Adipocyte (in vitro differentiated cells): ENCODE data around the gene TAMM41.

Experiments
- DNase-seq: peaks from one replicate; pipeline ENCODE4 v3.0.0-alpha.2; 2015; ENCODE audit warnings: low read depth
- H3K27me3 ChIP-seq: replicated peaks from 2 replicates; pipeline ENCODE4 v1.7.0; 2013; ENCODE audit warnings: mild to moderate bottlenecking, low read length, moderate library complexity; ENCODE audit not compliant: control insufficient read depth, insufficient read depth
- H3K36me3 ChIP-seq: 2 replicates; pipeline ENCODE4 v1.7.0; 2013; ENCODE audit warnings: low read length, mild to moderate bottlenecking, moderate library complexity; ENCODE audit not compliant: control insufficient read depth, insufficient read depth, severe bottlenecking
- H3K4me1 ChIP-seq: 2 replicates; pipeline ENCODE4 v1.7.0; 2013; ENCODE audit warnings: mild to moderate bottlenecking, low read length, moderate library complexity; ENCODE audit not compliant: control insufficient read depth, insufficient read depth
- H3K4me3 ChIP-seq: 2 replicates; pipeline ENCODE4 v1.7.0; 2013; ENCODE audit warnings: mild to moderate bottlenecking, low read length, moderate library complexity
- H3K9ac ChIP-seq: 2 replicates; pipeline ENCODE4 v1.7.0; 2013; ENCODE audit warnings: mild to moderate bottlenecking, low read length, moderate library complexity
- H3K9me3 ChIP-seq: 2 replicates; pipeline ENCODE4 v1.7.0; 2013; ENCODE audit warnings: mild to moderate bottlenecking, low read length, moderate library complexity; ENCODE audit not compliant: control insufficient read depth

Gene TAMM41

GRCh38 chr3:11810276-11810675 lies 36.4 kb downstream of the TAMM41 start:
- no peak overlapping the region for H3K4me3 ChIP-seq
- no peak overlapping the region for H3K9ac ChIP-seq
- peaks cover 72% of the 10 kb centered on the region for H3K36me3 ChIP-seq
- peak; percentile 84 for DNase-seq
- no peaks in the 10 kb centered on the region for H3K27me3 ChIP-seq
- H3K9me3 ChIP-seq, result no peaks in the 10 kb centered on the region
- H3K4me1 ChIP-seq, result peaks cover 8% of the 10 kb centered on the region

- Histone ChIP-seq H3K27me3 (no peaks in the 10 kb centered on the region), H3K9ac (no peak overlapping the region), H3K9me3 (no peaks in the 10 kb centered on the region), H3K36me3 (peaks cover 64% of the 10 kb centered on the region), H3K4me3 (no peak overlapping the region), H3K4me1 (peaks cover 8% of the 10 kb centered on the region)
- DNase-seq, result no peak
These were observed 38.5 kb downstream of the TAMM41 start for GRCh38 chr3:11808231-11808630.

- peaks cover 8% of the 10 kb centered on the region for H3K4me1 ChIP-seq
- peaks cover 4% of the 10 kb centered on the region for H3K9me3 ChIP-seq
- no peaks in the 10 kb centered on the region for H3K27me3 ChIP-seq
- H3K36me3 ChIP-seq, result peaks cover 64% of the 10 kb centered on the region
- H3K9ac ChIP-seq, result no peak overlapping the region
- peak; percentile 68 for DNase-seq
- H3K4me3 ChIP-seq, result no peak overlapping the region
These were observed 39.0 kb downstream of the TAMM41 start for GRCh38 chr3:11807686-11808085.

- H3K9me3 ChIP-seq, result peaks cover 10% of the 10 kb centered on the region
- H3K9ac ChIP-seq, result no peak overlapping the region
- no peak for DNase-seq
- H3K4me1 ChIP-seq, result peaks cover 7% of the 10 kb centered on the region
- H3K36me3 ChIP-seq, result peaks cover 74% of the 10 kb centered on the region
- H3K27me3 ChIP-seq, result no peaks in the 10 kb centered on the region
- no peak overlapping the region for H3K4me3 ChIP-seq
These were observed 41.0 kb downstream of the TAMM41 start for GRCh38 chr3:11805716-11806115.

- Histone ChIP-seq H3K9ac (no peak overlapping the region), H3K9me3 (peaks cover 12% of the 10 kb centered on the region), H3K27me3 (no peaks in the 10 kb centered on the region), H3K4me1 (no peaks in the 10 kb centered on the region), H3K36me3 (peaks cover 78% of the 10 kb centered on the region), H3K4me3 (no peak overlapping the region)
- DNase-seq, result peak; percentile 75
These were observed 42.5 kb downstream of the TAMM41 start for GRCh38 chr3:11803977-11804892.

GRCh38 chr3:11799791-11800190 lies 46.9 kb downstream of the TAMM41 start:
- Histone ChIP-seq H3K36me3 (peaks cover 66% of the 10 kb centered on the region), H3K9me3 (peaks cover 12% of the 10 kb centered on the region)

GRCh38 chr3:11794927-11795326 lies 51.8 kb downstream of the TAMM41 start:
- H3K9ac ChIP-seq, result no peak overlapping the region
- no peaks in the 10 kb centered on the region for H3K27me3 ChIP-seq
- peaks cover 2% of the 10 kb centered on the region for H3K9me3 ChIP-seq
- no peak for DNase-seq
- H3K36me3 ChIP-seq, result peaks cover 48% of the 10 kb centered on the region
- no peaks in the 10 kb centered on the region for H3K4me1 ChIP-seq
- no peak overlapping the region for H3K4me3 ChIP-seq

More at GRCh38 chr3:11799791-11800190, 46.9 kb downstream of the TAMM41 start:
- H3K9ac ChIP-seq, result no peak overlapping the region
- H3K27me3 ChIP-seq, result no peaks in the 10 kb centered on the region
- H3K4me1 ChIP-seq, result no peaks in the 10 kb centered on the region
- no peak overlapping the region for H3K4me3 ChIP-seq
- DNase-seq, result no peak

- no peak for DNase-seq
- no peak overlapping the region for H3K9ac ChIP-seq
- H3K36me3 ChIP-seq, result peaks cover 57% of the 10 kb centered on the region
- no peaks in the 10 kb centered on the region for H3K9me3 ChIP-seq
- no peaks in the 10 kb centered on the region for H3K4me1 ChIP-seq
- H3K27me3 ChIP-seq, result no peaks in the 10 kb centered on the region
- H3K4me3 ChIP-seq, result no peak overlapping the region
These were observed 55.1 kb downstream of the TAMM41 start for GRCh38 chr3:11791339-11792200.

- Histone ChIP-seq H3K9me3 (no peaks in the 10 kb centered on the region), H3K27me3 (no peaks in the 10 kb centered on the region), H3K4me1 (no peaks in the 10 kb centered on the region), H3K36me3 (peaks cover 51% of the 10 kb centered on the region), H3K4me3 (no peak overlapping the region), H3K9ac (no peak overlapping the region)
- DNase-seq, result no peak
These were observed 57.3 kb downstream of the TAMM41 start for GRCh38 chr3:11789412-11789811.

- Histone ChIP-seq H3K27me3 (no peaks in the 10 kb centered on the region), H3K36me3 (peaks cover 35% of the 10 kb centered on the region), H3K4me3 (no peak overlapping the region), H3K9me3 (no peaks in the 10 kb centered on the region), H3K9ac (no peak overlapping the region), H3K4me1 (no peaks in the 10 kb centered on the region)
- no peak for DNase-seq
These were observed 61.7 kb downstream of the TAMM41 start for GRCh38 chr3:11784971-11785377.

GRCh38 chr3:11780341-11780740 lies 66.3 kb downstream of the TAMM41 start:
- no peak for DNase-seq
- Histone ChIP-seq H3K9ac (no peak overlapping the region), H3K9me3 (no peaks in the 10 kb centered on the region), H3K4me3 (no peak overlapping the region), H3K36me3 (peaks cover 9% of the 10 kb centered on the region), H3K27me3 (no peaks in the 10 kb centered on the region), H3K4me1 (no peaks in the 10 kb centered on the region)
